IMR-90 (cell line): ENCODE results near the gene KLF18. TPM values are rescaled to one million over a fixed set of nuclear protein-coding genes. Genes with fewer than 3 reads are reported as not detected.

Source experiments
- ATAC-seq: fragments of 200-7000 bp; cut with Tn5 transposase; 2 replicates; pipeline ENCODE4 v1.9.1; 2020; ENCODE audit warnings: low read depth, mild to moderate bottlenecking, moderate library complexity
- BruUV-seq: library from RNA; stranded (reverse); fragments of 400-500 nt; replicated peaks from 2 replicates; lab custom pipeline; 2021; lab: Mats Ljungman, UMichigan
- CTCF ChIA-PET: fragments of 300-600 bp; formaldehyde crosslinking; extraction: SDS; loops from one replicate; lab custom pipeline; 2021; ENCODE audit warnings: antibody characterized with exemption; lab: Yijun Ruan, JAX
- POLR2A ChIA-PET: fragments of 300-600 bp; sonication (Branson Sonifier 250); formaldehyde crosslinking; loops from one replicate; lab custom pipeline; 2022; ENCODE audit warnings: antibody characterized with exemption; ENCODE audit not compliant: unreplicated experiment; lab: Charles Lee
- DNase-seq: peaks from one replicate; pipeline ENCODE4 v3.0.0; 2013
- H2AFZ ChIP-seq: replicated peaks from 2 replicates; pipeline ENCODE3; 2013; ENCODE audit warnings: low read length, mild to moderate bottlenecking; ENCODE audit not compliant: poor library complexity
- H2AK5ac ChIP-seq: 2 replicates; pipeline ENCODE4 v1.6.1; 2013; ENCODE audit warnings: low read depth, low read length, inconsistent platforms
- H2AK9ac ChIP-seq: replicated peaks from 2 replicates; pipeline ENCODE3; 2013; ENCODE audit warnings: mild to moderate bottlenecking, low read depth, low read length, moderate library complexity; ENCODE audit not compliant: poor library complexity
- H2BK120ac ChIP-seq: 2 replicates; pipeline ENCODE4 v1.6.1; 2013; ENCODE audit warnings: low read depth, low read length, inconsistent platforms
- H2BK15ac ChIP-seq: 3 replicates; pipeline ENCODE4 v1.6.1; 2013; ENCODE audit warnings: low read depth, low read length, inconsistent platforms
- H2BK20ac ChIP-seq: 2 replicates; pipeline ENCODE4 v1.6.1; 2013; ENCODE audit warnings: low read depth, mild to moderate bottlenecking, inconsistent platforms, low read length, moderate library complexity
- H2BK5ac ChIP-seq: 2 replicates; pipeline ENCODE4 v1.6.1; 2013; ENCODE audit warnings: mild to moderate bottlenecking, low read depth, low read length, inconsistent platforms; ENCODE audit not compliant: poor library complexity, severe bottlenecking
- H3K14ac ChIP-seq: replicated peaks from 2 replicates; pipeline ENCODE4 v1.6.1; 2013; ENCODE audit warnings: low read depth, low read length, inconsistent platforms
- H3K18ac ChIP-seq: 2 replicates; pipeline ENCODE4 v1.6.1; 2013; ENCODE audit warnings: low read depth, low read length, control low read depth
- H3K23ac ChIP-seq: 2 replicates; pipeline ENCODE4 v1.6.1; 2013; ENCODE audit warnings: low read depth, low read length, inconsistent platforms
- H3K27ac ChIP-seq: 2 replicates; pipeline ENCODE4 v1.5.1; 2013; ENCODE audit warnings: mild to moderate bottlenecking, control low read depth, low read length; ENCODE audit not compliant: insufficient read depth
- H3K27me3 ChIP-seq: 2 replicates; pipeline ENCODE4 v1.6.1; 2013; ENCODE audit warnings: low read length; ENCODE audit not compliant: control insufficient read depth, insufficient read depth
- H3K36me3 ChIP-seq: 2 replicates; pipeline ENCODE4 v1.6.1; 2013; ENCODE audit warnings: low read length, mixed read lengths; ENCODE audit not compliant: control insufficient read depth, insufficient read depth
- H3K4ac ChIP-seq: 2 replicates; pipeline ENCODE4 v1.6.1; 2013; ENCODE audit warnings: low read depth, low read length, inconsistent platforms
- H3K4me1 ChIP-seq: 2 replicates; pipeline ENCODE4 v1.6.1; 2013; ENCODE audit warnings: low read length, mixed read lengths; ENCODE audit not compliant: control insufficient read depth, insufficient read depth
- H3K4me2 ChIP-seq: 2 replicates; pipeline ENCODE4 v1.6.1; 2013; ENCODE audit warnings: low read depth, mild to moderate bottlenecking, control low read depth, low read length, moderate library complexity
- H3K4me3 ChIP-seq: 2 replicates; pipeline ENCODE4 v1.5.1; 2013; ENCODE audit warnings: low read depth, mild to moderate bottlenecking, control low read depth, low read length, moderate library complexity; ENCODE audit not compliant: insufficient read depth
- H3K56ac ChIP-seq: 2 replicates; pipeline ENCODE4 v1.6.1; 2013; ENCODE audit warnings: low read length, inconsistent platforms; ENCODE audit not compliant: insufficient read depth; ENCODE audit errors: extremely low read depth
- H3K79me1 ChIP-seq, 2 experiments: 2 replicates each; pipeline ENCODE4 v1.6.1; 2013; ENCODE audit warnings: low read length in 2 of 2, inconsistent platforms in 1 of 2, low read depth in 1 of 2
- H3K9ac ChIP-seq: 2 replicates; pipeline ENCODE4 v1.6.1; 2013; ENCODE audit warnings: low read depth, low read length, control low read depth
- H3K9me1 ChIP-seq: 2 replicates; pipeline ENCODE4 v1.6.1; 2013; ENCODE audit warnings: low read length, inconsistent platforms; ENCODE audit not compliant: insufficient read depth
- H3K9me3 ChIP-seq: 2 replicates; pipeline ENCODE4 v1.6.1; 2013; ENCODE audit warnings: low read length; ENCODE audit not compliant: control insufficient read depth, insufficient read depth
- H4K20me1 ChIP-seq: 2 replicates; pipeline ENCODE4 v1.6.1; 2013; ENCODE audit warnings: low read length, inconsistent platforms; ENCODE audit not compliant: insufficient read depth
- H4K5ac ChIP-seq: 2 replicates; pipeline ENCODE4 v1.6.1; 2013; ENCODE audit warnings: mild to moderate bottlenecking, low read depth, low read length, control low read depth
- H4K8ac ChIP-seq, 2 experiments: 2 replicates each; pipeline ENCODE4 v1.6.1; 2013; ENCODE audit warnings: low read depth in 2 of 2, low read length in 2 of 2, control low read depth in 1 of 2, inconsistent platforms in 1 of 2
- H4K91ac ChIP-seq: 2 replicates; pipeline ENCODE4 v1.6.1; 2013; ENCODE audit warnings: low read depth, low read length, inconsistent platforms; ENCODE audit not compliant: insufficient read depth
- CHD1 ChIP-seq: IDR thresholded peaks from 2 replicates; pipeline ENCODE4 v1.6.1; 2012; ENCODE audit warnings: low read depth, low read length, improper control_type of control experiment
- ELK1 ChIP-seq: fragments of 150-350 bp; IDR thresholded peaks from 2 replicates; pipeline ENCODE4 v1.6.1; 2016; ENCODE audit warnings: low read depth, mild to moderate bottlenecking, low read length, moderate library complexity, borderline replicate concordance
- FOS ChIP-seq: fragments of 150-350 bp; IDR thresholded peaks from 2 replicates; pipeline ENCODE4 v1.6.1; 2016; ENCODE audit warnings: low read depth, low read length
- MAZ ChIP-seq: IDR thresholded peaks from 2 replicates; pipeline ENCODE4 v1.6.1; 2012; ENCODE audit warnings: low read depth, mild to moderate bottlenecking, low read length, improper control_type of control experiment, moderate library complexity, borderline replicate concordance
- MXI1 ChIP-seq: IDR thresholded peaks from 2 replicates; pipeline ENCODE4 v1.6.1; 2012; ENCODE audit warnings: low read depth, mild to moderate bottlenecking, low read length, moderate library complexity, borderline replicate concordance
- NFE2L2 ChIP-seq: fragments of 150-350 bp; IDR thresholded peaks from 2 replicates; pipeline ENCODE4 v1.6.1; 2016; ENCODE audit warnings: low read depth, mild to moderate bottlenecking, low read length
- RAD21 ChIP-seq: IDR thresholded peaks from 2 replicates; pipeline ENCODE4 v1.6.1; 2012; ENCODE audit warnings: low read length, improper control_type of control experiment
- RCOR1 ChIP-seq: IDR thresholded peaks from 2 replicates; pipeline ENCODE4 v1.6.1; 2012; ENCODE audit warnings: mild to moderate bottlenecking, low read length, improper control_type of control experiment; ENCODE audit not compliant: insufficient replicate concordance
- SMC3 ChIP-seq: fragments of 150-350 bp; IDR thresholded peaks from 2 replicates; pipeline ENCODE4 v1.6.1; 2016; ENCODE audit warnings: low read depth, mild to moderate bottlenecking, antibody characterized with exemption, low read length, moderate library complexity
- USF2 ChIP-seq: fragments of 150-350 bp; IDR thresholded peaks from 2 replicates; pipeline ENCODE4 v1.6.1; 2017; ENCODE audit warnings: mild to moderate bottlenecking, antibody characterized with exemption, low read length, low read depth
- WGBS, 2 experiments: methylation state at CpG; one replicate each; pipeline versions ENCODE4 v1.1.5 to v1.1.7; 2013; ENCODE audit warnings: missing lambda C conversion rate in 2 of 2; ENCODE audit not compliant: insufficient read length in 1 of 2; ENCODE audit errors: extremely low coverage in 2 of 2; 5-methylcytosine and 5-hydroxymethylcytosine counted together
- dilution Hi-C: fragments of 300-500 bp; cut with HindIII; formaldehyde crosslinking; loops from one replicate; pipeline ENCODE4 v1.14.3; 2018; ENCODE audit warnings: low sequenced_read_pairs; ENCODE audit not compliant: unreplicated experiment
- in situ Hi-C: fragments of 300-500 bp; cut with MboI; formaldehyde crosslinking; loops from 3 replicates; pipeline ENCODE4 v1.14.3; 2019; ENCODE audit warnings: low sequenced_read_pairs, inconsistent platforms, mixed read lengths
- intact Hi-C: fragments of 100-400 bp; cut with micrococcal nuclease; formaldehyde crosslinking; loops from 2 replicates; pipeline ENCODE4 v1.10.0; 2022
- polyA plus RNA-seq, 3 experiments: library from polyadenylated mRNA; depleted of rRNA; stranded (reverse); fragments of >200 nt; gene quantifications; 2 replicates each; pipeline ENCODE4 v1.2.3, GENCODE V29; 2012; ENCODE audit warnings: low replicate concordance in 1 of 3
- total RNA-seq: library from RNA; depleted of rRNA; stranded (reverse); fragments of >200 nt; gene quantifications from 2 replicates; pipeline ENCODE4 v1.2.3, GENCODE V29; 2012

KLF18 gene
- total and polyA plus RNA-seq, 2 of the 4 experiments (the other 2 are of a cell fraction): not detected

- Histone ChIP-seq H2AK9ac (no peak overlapping the region), H3K9me3 (no peaks in the 10 kb centered on the region), H3K27ac (no peak overlapping the region), H4K91ac (no peak overlapping the region), H3K9ac (no peak overlapping the region), H3K36me3 (no peaks in the 10 kb centered on the region), H2BK120ac (no peak overlapping the region), H2BK15ac (no peak overlapping the region), H3K18ac (no peak overlapping the region), H2AFZ (no peak overlapping the region), H2BK20ac (no peak overlapping the region), H2BK5ac (no peak overlapping the region), H3K4me2 (no peak overlapping the region), H3K4ac (no peak overlapping the region), H3K4me3 (no peak overlapping the region), H4K5ac (no peak overlapping the region), H3K23ac (no peak overlapping the region), H3K9me1 (no peaks in the 10 kb centered on the region), H3K56ac (no peak overlapping the region), H2AK5ac (no peak overlapping the region), H3K79me1 (no peaks in the 10 kb centered on the region), H4K8ac (no peak overlapping the region), H3K14ac (no peak overlapping the region), H3K27me3 (peaks cover 16% of the 10 kb centered on the region), H3K4me1 (no peaks in the 10 kb centered on the region), H4K20me1 (no peaks in the 10 kb centered on the region)
- intact Hi-C loops: no loop called here
- BruUV-seq: no TSS peak
- CTCF ChIA-PET: no interaction called here
- POLR2A ChIA-PET: no interaction called here
- in situ Hi-C loops: no loop called here
- TF ChIP-seq SMC3: no peak
- no peak for TF ChIP-seq CHD1
- no peak for TF ChIP-seq RCOR1
- TF ChIP-seq MAZ: no peak
- TF ChIP-seq MXI1: no peak
- TF ChIP-seq ELK1: no peak
- TF ChIP-seq USF2: no peak
- TF ChIP-seq FOS: no peak
- no peak for TF ChIP-seq NFE2L2
- no peak for TF ChIP-seq RAD21
- no peak for DNase-seq
- dilution Hi-C loops: no loop called here
- no peak for ATAC-seq
- no CpG with 5 or more reads among the region's 2 CpGs for WGBS, 2 experiments
Observed at GRCh38 chr1:44135886-44136285, 5.5 kb downstream of the KLF18 start.
